Spleen (tissue), 7 donors: Measurements from ENCODE around the gene CNTN5.

Experiments used
- POLR2A ChIP-seq, 3 donors: fragments of 450-650 bp; IDR thresholded peaks; one replicate each; pipeline ENCODE4 v1.5.1; 2017; ENCODE audit warnings: antibody characterized with exemption in 3 of 3, mild to moderate bottlenecking in 1 of 3
- TF ChIP-seq, protein P1 (sequence below), 11 experiments: fragments of 200-600 bp in 7 of 11; fragments of 450-650 bp in 4 of 11; sonication (generic) in 4 of 11; IDR thresholded peaks in 8 of 11; conservative IDR thresholded peaks in 3 of 11; 1 replicate in 7 of 11; 2 replicates in 4 of 11; pipeline versions ENCODE4 v1.4.0 to v1.8.0; 2016 to 2021; ENCODE audit warnings: antibody characterized with exemption in 11 of 11, inconsistent platforms in 4 of 11, mild to moderate bottlenecking in 1 of 11
- donor health status: DM: no; HTN: no; CAD: no; lungs with moderate emphysema.
- donor health status: DM: no; HTN: no; CAD: no.
- donor health status: DM: no; HTN: no; CAD: no.

DNA sequence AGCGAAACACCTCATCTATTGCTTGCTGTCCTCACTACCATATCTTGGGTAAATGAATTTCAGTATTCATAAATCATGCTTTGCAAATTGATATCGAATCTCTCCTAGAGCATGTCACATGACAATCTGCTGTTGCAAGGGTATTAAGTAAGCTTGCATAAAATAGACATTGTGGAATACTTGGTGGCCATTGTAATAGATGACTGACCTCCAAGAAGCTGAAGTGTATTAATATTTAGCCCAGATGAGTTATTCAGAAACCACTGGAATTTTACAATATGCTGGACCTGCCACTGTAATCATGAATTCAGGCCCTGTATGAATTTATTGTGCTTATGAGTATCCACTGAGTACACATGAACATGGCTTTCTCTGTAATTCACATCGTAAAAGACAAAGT is 1376.7 kb downstream of the CNTN5 start:
- TF ChIP-seq, protein P1, sequence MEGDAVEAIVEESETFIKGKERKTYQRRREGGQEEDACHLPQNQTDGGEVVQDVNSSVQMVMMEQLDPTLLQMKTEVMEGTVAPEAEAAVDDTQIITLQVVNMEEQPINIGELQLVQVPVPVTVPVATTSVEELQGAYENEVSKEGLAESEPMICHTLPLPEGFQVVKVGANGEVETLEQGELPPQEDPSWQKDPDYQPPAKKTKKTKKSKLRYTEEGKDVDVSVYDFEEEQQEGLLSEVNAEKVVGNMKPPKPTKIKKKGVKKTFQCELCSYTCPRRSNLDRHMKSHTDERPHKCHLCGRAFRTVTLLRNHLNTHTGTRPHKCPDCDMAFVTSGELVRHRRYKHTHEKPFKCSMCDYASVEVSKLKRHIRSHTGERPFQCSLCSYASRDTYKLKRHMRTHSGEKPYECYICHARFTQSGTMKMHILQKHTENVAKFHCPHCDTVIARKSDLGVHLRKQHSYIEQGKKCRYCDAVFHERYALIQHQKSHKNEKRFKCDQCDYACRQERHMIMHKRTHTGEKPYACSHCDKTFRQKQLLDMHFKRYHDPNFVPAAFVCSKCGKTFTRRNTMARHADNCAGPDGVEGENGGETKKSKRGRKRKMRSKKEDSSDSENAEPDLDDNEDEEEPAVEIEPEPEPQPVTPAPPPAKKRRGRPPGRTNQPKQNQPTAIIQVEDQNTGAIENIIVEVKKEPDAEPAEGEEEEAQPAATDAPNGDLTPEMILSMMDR (IDR thresholded peaks at IDR 0.05 in 8 of 11, conservative IDR thresholded peaks at IDR 0.05 in 3 of 11): no peak
- TF ChIP-seq POLR2A (IDR thresholded peaks at IDR 0.05): no peak
